Glomerular visceral epithelial cell (primary cell): Measurements from ENCODE around the gene COX6B2.

ENCODE experiments used
- DNase-seq: peaks from one replicate; pipeline ENCODE4 v3.0.0-alpha.2; 2016; ENCODE audit errors: extremely low spot score

The COX6B2 gene

DNA sequence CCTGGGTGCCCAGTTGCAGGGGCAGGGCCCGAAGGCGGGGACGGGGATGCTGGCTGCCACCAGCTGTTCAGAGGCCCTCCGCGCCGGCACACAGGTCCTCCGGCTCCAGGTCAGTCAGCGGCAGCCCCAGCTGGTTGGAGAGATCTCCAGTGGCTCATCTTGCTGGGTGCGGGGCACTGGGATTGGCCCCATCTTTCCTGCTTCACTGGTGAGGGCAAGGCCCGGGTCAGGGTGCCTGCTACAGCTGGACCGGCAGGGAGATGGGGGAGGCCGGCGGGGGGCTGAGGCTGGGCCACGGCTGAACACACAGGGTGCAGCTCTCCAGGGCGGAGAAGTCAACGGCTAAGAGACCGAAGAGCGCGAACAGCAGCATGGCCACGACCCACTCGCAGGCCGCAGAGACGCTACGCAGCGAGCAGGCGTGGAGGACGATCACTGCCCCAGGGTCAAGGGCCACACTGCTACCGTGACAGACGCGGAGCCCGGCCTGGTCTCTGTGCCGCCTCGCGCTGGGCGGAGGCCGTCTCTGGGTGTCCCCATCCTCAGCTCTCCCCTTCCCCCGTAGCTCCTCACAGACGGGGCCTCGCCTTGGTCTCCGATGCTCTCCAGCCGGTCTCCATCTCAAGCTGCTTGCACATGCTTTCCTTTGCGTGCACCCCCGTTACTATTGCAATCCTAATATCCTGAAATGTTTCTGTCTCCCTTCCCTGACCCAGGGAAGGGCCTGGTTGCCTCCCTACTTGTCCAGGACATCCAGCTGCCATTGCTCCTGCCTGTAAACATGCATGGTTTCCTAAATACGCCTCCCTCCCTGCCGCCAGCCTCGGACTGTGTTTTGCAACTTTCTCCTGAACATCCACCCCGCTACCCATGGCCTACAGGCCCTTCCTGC lies 41.7 kb downstream of the COX6B2 start:
- DNase-seq, result no peak

DNA sequence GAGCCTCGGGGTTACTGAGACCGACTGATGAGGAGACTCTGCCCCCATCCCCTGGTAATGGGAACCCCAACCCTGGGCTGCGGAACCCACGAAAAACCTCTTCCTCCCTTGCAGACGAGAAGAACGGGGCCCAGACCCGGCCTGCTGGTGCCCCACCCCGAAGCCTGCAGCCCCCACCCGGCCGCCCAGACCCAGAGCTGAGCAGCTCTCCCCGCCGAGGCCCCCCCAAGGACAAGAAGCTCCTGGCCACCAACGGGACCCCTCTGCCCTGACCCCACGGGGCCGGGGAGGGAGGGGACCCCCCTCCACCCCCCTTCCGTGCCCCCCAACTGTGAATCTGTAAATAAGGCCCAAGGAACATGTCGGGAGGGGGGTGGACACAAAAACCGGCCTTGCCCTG lies 42.7 kb downstream of the COX6B2 start:
- DNase-seq, result no peak

DNA sequence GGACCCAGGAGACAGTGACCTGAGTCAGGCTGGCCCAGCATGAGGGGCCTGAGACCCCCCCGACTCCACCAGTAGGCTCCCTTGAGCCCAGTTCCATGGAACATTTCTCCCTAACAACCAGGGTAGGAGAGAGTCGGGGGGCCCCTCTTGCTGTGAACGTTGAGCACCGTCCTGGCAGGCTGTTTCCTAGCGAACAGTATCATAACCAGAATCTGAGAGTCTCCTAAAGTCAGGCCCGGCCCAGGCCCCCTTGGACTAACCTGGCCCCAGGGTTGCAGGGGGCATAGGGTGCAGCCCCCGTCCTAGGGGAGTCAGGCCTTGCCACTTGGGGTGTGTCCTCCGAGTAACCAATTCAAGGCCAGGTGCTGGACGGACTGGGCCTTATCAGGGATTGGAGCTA lies 43.1 kb downstream of the COX6B2 start:
- DNase-seq, result no peak

DNA sequence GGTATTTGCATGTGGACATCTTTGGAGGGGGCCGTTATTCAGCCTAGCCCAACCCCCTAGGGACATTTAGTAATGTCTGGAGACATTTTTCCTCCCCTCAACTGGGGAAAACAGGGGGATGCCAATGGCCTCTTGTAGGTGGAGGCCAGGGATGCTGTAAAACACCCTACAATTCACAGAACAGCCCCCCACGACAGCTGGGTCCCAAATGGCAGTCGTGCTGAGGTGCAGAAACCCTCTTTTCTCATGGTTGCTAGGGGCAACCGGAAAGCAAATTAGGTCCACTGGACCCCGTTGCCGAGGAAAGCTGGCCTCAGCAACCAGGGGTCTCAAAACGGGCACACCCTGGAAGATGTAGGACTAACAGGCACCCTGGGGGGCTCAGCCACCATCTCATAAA lies 44.0 kb downstream of the COX6B2 start:
- DNase-seq, result no peak

DNA sequence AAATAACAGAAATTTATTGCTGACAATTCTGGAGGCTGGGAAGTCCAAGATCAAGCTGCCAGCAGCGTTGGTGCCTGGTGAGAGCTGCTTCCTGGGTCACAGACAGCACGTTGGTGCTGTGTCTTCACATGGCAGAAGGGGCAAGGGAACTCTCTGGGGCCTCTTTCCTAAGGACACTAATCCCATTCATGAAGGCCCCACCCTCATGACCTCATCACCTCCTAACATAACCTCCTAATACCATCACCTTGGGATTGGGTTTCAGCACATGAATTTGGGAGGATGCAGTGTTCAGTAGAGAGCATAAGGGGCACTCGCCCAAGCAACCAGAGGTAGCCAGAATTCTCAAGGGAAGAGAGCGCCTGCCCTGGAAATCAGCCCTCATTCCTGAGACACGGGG lies 45.1 kb downstream of the COX6B2 start:
- no peak for DNase-seq

DNA sequence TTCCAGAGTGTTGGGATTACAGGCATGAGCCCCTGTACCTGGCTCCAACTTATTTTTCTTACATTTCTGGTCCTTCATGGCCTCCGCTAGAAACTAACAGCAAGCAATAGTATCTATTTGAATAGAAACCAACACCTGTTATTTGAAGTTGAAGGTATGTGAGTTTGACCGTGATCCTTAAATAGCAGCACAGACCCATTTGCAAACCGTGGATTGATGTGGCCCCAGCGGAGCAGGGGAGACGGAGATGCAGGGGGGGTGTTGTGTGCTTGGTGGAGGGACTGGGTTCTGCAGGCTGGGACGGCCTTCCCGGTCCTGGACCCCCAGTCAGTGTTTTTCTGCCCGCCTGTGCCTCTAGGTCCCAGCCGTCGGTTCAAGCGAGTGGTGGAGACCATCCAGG lies 46.2 kb downstream of the COX6B2 start:
- DNase-seq, result no peak

DNA sequence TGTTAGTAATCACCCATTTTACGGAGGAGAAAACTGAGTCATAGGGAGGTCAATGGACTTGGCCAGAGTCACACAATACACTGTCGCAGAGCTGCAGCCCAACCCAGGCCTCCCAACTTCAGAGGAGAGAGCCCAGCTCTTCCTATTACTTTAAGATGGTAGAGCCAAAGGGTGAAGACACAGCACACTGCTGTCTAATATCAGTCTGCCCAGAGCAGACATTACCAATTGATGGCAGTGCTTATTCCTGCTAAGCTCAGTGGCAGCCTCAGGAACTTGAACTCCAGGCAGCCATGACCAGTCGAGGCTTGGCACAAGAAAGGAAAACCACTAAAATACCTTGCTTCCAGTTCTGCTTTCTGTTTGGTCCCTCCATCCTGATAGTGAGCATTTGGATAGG lies 47.8 kb downstream of the COX6B2 start:
- DNase-seq, result no peak

DNA sequence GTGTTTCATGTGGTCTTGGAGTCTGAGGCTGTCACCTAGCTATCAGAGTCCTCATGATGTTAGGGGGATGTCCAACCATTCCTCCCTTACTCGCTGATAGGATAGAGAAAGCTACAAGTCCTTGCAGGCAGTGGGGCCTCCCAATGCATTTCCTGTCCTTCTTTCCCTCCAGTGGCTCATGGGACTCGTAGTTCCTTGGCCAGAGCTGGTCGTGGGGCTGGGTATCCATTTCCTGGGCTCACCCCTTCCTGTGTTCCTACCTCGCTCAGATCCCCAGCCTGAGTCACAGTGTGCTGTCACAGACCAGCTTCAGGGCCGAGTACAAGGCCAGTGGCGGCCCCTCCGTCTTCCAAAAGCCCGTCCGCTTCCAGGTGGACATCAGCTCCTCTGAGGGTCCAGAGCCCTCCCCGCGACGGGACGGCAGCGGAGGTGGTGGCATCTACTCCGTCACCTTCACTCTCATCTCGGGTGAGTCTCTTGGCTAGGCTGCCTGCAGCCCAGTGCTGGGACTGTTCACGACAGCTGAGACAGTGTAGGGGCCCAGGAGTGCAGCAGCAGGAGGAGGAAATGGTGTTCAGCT lies 48.4 kb downstream of the COX6B2 start:
- DNase-seq, result no peak

DNA sequence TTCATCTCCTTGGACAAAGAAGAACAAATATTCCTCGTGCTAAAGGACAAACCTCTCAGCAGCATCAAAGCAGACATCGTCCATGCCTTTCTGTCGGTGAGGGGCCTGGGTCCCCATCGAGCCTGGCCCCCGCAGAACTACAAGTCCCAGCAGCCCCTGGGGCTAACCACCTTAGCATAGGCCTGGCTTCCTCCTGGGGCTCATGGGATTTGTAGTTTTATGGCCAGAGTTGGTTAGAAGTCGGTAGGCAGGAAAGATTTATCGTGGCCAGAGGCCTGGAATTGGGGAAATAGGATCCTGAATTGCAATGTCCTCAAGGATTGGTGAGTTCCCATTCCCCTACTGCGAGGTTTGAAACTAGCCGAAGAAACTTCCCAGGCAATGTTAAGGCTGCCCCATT lies 49.0 kb downstream of the COX6B2 start:
- DNase-seq, result peak; percentile 17

DNA sequence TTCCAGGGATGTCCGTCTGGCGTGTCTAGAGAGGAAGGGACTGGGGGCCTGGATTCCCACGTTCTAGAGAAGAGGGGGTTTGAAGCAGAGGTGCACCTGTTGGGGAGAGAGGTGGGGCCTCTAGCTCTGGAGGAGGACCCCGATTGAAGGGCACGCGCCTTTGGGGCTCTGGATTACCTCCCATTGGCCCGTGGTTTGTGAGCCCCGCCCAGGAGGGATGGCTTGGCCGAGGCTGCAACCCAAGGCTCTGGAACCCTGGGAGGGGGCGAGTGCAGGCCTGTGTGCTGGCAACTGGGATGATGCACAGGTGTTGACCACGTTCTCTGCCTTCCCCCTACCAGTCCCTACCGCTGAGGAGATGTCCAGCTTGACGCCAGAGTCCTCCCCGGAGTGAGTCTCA lies 49.5 kb downstream of the COX6B2 start:
- no peak for DNase-seq

DNA sequence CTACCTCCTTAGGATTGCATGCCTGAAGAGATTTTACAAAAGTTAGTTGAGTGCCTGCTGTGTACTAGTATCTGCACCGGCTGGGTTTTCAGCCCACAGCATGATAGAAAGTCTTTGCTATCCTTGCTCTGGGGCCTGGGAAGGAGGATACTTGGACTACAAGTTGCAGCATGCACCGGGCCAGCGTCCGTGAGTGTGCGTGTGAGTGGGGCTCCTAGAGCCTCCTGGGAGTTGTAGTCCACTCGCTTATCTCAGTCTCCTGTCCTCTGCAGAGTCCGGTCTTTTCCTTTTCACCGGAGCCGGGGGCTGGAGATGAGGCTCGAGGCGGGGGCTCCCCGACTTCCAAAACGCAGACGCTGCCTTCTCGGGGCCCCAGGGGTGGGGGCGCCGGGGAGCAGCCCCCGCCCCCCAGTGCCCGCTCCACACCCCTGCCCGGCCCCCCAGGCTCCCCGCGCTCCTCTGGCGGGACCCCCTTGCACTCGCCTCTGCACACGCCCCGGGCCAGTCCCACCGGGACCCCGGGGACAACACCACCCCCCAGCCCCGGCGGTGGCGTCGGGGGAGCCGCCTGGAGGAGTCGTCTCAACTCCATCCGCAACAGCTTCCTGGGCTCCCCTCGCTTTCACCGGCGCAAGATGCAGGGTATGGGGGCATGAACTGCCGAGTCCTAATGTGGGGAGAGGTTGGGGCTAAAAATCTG lies 50.1 kb downstream of the COX6B2 start:
- DNase-seq, result no peak

DNA sequence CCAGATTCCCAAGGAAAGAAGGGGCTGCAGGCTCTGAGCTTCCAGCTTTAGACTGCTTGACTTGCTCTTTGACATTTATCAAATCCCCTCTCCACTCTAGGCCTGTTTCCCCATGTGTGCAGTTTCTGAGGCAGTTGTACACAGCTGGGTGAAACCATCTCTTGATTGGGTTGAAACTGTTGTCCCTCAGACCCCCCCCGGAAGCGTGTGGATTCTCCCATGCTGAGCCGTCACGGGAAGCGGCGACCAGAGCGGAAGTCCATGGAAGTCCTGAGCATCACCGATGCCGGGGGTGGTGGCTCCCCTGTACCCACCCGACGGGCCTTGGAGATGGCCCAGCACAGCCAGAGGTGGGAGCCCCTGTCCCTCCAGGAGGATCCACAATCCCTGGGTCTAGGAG lies 51.0 kb downstream of the COX6B2 start:
- DNase-seq, result no peak

DNA sequence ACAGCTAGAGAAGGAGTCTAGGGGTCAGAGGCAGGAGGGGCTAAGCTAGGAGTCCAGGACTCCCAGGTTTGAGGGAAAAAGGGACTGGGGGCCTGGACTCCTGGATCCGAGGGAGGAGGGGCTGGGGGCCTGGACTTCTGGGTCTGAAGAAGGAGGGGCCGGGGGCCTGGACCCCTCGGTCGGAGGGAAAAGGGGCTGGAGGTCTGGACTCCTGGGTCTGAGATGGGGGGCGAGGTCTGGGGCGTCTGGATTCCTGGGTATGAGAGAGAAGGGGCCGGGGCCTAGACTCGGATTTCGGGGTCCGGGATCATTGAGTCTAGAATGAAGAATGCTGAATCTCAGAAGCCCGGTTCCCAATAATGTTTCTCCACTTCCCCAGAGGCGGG lies 52.2 kb downstream of the COX6B2 start:
- DNase-seq, result no peak

DNA sequence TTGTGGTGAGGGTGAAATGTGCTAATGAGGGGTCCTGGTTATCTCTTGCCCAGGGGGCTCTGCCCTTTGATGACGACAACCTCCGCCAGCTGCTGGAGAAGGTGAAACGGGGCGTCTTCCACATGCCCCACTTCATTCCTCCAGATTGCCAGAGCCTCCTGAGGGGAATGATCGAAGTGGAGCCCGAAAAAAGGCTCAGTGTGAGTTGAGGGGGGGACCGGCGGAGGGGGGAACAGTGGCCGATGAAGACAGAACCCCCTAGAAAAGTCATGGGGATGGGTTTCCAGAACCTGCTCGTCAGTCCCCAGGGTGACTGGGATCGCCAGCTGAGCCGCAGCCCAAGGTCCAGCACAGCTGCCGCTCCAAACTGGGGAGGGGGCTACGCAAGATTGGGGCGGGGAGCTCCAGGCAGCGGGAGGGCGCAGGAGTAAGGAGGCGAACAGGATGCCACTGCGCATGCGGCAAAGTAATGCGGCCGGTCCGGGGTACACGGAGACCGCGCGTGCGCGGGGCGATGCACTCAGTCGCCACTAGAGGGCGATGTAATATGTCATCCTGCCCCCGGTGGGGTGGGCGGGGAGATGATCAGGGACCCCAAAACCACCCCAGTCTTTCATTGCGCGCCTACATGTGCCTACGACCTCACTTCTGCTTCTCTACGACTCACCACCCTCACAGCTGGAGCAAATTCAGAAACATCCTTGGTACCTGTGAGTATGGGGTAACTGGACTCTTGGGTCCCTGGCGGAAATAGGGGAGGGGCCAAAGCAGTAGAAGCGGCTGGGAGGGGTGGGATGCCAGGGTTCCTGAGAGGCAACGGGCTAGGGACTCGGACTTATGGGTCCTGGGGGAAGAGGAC lies 52.8 kb downstream of the COX6B2 start:
- peak; percentile 84 for DNase-seq

DNA sequence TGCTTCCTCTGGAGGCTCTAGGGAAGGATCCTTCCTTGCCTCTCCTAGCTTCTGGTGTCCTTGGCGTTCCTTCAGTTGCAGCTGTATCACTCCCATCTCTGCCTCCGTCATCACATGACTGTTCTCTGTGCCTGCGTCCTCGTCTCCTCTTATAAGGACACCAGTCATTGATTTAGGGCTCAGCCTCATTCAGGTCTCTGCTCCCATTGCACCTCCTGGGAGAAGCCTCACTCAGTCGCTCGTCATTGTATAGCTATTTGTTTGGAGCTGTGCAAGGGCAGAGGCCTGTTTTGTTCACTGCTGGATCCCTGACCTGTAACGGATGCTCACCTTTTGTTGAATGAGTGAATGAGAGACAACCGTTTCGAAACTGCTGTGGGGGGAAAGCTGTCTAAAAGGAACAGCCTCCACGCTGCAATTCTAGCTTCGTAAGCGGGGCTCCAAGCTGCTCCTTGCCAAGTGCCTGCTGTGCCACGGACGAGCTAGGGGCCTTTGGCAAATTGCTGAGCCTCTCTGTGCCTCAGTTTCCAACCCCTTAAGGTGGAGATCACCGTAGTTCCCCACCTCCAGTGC lies 53.5 kb downstream of the COX6B2 start:
- no peak for DNase-seq

DNA sequence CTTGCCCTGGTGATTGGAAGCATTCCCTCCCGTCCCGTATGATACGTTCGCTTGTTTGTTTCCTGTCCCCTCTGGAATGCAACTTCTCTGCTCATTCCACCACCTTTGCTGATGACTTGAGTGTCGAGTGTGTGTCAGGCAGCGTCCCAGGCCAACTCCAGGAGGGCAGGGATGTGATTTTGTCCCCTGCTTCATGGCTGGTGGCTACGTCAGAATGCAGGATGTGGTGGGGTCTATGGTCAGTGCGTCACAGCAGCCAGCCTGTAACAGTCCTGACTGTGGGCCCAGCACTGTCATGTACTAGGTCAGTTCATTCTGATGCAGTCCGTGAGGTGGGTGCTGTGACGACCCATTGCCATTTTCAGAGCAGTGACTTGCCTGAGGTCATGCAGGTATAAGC lies 54.5 kb downstream of the COX6B2 start:
- DNase-seq, result no peak
